HG03025 (cell line): Measurements from ENCODE around the gene DHX34.

Experiments used
- ATAC-seq: cut with Tn5 transposase; IDR thresholded peaks from one replicate; pipeline ENCODE4 v1.9.1; 2021; ENCODE audit warnings: mild to moderate bottlenecking, moderate library complexity; ENCODE audit not compliant: unreplicated experiment, low FRiP score

Gene DHX34

GRCh38 chr19:47413941-47414340 is 64.8 kb downstream of the DHX34 start:
- no peak for ATAC-seq

- no peak for ATAC-seq
Observed at GRCh38 chr19:47414469-47414868, 65.4 kb downstream of the DHX34 start.

- ATAC-seq: no peak
Observed at GRCh38 chr19:47415953-47416642, 67.0 kb downstream of the DHX34 start.

GRCh38 chr19:47416643-47416985 is 67.5 kb downstream of the DHX34 start:
- ATAC-seq: no peak

DNA sequence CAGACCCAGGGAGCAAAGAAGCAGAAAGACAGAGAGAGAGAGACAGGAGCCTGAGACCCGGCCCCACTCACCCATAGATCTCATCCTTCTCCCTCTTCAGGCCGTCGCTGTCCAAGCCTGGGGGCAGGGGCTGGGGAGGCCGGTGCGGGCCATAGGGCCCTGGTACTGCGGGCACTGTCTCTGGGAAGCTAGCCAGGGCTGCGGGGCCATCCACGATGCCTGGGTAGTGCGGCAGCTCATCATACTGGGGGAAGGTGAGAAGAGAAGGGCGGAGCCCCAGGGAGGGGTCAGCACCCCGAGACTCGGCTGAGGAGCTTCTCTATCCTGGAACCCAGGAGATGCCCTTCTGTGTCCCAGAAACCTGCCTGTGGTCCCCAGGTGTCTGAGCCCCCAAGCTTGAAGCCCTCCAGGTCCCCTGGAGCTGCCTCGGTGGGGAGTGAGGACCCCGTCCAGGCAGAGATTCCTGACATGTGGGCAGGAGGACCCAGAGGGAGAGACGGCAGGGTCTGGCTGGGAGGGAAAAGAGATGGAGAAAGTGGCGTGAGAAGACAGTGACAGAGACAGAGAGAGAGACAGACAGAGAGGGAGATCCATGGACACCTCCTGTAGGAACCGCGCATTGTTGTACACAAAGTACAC is 68.1 kb downstream of the DHX34 start:
- ATAC-seq: no peak

DNA sequence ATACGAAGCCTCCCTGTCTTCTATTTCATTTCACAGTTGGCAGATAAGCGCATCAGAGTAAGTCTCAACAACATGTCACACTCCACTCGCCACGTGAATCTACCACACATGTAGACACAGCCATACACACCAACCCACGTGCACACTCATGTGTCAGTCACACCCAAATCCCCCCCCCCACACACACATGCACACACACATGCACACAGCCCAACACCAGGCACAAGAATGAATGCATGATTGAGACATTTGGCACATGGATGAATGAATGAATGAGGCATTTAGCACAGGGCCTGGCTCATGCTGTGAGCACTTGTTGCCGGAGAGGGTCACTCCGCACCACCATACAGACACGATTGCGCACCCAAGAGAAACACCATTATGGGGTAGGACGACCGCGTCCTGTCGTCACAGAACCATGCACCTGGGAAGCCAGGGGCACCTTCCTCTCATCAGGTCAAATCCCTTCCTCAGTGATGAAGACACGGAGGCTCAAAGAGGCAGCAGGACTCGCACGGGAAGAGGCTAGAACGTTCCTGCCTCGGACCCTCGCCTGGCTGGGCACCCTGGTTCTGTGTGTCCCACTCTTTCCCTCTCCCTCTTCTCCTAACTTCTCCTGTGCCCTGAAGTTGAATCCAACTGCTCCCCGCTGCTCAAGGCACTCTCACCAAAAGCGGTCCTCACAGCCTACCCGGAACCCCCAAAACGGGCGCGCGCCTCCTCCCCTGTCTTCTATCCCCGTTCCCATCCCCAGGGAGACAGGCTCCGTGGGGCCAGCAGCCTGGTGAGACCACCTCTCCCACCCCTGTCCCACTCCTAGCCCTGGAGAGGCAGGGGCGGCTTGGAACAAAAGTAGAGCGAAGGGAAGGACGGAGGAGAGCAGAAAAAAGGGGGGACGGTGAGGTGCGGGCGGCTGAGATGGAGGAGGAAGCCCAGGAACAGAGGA is 68.9 kb downstream of the DHX34 start:
- no peak for ATAC-seq

DNA sequence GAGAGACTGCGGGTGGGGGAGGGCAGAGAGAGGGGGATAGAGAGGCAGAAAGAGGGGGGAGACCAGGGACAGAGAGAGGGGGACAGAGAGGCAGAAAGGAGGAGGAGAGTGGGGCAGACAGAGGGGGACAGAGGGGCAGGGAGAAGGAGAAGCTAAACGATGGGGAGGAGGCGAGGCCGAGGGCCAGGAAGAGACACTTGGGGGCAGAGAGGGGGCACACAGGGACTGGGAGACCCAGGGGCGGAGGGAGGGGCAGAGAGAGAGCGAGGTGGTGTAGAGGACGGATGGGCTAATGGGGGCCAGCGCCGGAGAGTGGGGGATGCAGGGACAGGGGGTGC is 69.5 kb downstream of the DHX34 start:
- ATAC-seq: no peak

DNA sequence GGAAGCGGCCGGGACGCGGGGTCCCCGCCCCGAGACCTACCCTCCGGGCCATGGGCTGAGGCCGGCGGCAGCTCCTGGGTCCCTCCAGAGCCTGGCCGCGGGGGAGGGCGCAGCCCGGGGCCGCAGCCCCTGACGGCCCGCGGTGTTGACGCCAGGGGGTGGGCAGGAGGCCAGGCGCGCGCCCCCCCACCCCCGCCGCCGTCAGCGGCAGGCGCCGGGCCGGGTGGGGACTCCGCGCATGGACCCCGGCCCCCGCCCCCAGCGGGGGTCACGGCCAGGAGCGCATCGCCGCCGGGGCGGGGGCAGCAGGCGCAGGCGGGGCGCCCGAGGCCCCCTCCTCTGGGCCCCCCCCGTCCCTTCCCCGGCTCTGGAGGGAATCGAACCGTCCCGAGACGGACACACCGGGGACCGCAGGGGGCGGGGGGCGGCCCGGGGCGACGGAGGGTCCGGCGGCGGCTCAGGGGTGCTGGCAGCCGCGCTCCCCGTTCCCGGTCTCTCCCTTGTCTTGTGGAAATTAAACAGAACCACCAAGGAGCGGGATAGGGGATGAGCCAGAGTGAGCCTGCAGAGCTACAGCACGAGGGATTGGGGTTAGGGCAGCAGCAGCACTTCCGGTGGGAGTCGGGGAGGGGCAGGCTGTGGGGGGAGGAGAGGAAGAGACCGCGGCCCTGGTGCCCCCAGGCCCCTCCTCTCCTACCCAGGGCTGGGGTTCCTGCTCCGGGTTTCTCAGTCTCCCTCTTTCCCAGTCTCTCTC is 70.1 kb downstream of the DHX34 start, which contains the start of gene MEIS3:
MEIS3 (minus strand) TSS at position 498 of the 754 bp plus-strand sequence; CDS start at position 52, 446 bp downstream.
- ATAC-seq: no peak

DNA sequence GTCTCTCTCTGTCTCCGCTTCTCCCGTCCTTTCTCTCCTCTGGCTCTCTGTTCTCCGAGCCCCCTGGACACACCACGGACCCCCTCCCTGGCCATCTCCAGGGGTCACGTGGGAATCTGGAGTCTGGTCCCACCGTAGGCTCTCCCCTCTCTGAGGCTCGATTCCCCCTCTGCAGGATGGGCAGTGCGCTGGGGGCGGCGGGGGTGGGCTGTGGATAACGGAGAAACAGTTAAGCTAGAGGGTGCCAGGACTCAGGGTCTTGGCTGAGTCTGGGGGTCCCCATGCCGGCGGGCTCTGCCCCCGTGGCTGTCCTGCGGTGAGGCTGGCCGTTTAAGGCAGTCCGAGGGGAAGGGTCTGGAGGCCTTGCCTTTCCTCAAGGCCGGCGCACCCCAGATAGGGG is 70.7 kb downstream of the DHX34 start:
- no peak for ATAC-seq

- ATAC-seq: no peak
Observed at GRCh38 chr19:47421244-47421786, 72.2 kb downstream of the DHX34 start.

DNA sequence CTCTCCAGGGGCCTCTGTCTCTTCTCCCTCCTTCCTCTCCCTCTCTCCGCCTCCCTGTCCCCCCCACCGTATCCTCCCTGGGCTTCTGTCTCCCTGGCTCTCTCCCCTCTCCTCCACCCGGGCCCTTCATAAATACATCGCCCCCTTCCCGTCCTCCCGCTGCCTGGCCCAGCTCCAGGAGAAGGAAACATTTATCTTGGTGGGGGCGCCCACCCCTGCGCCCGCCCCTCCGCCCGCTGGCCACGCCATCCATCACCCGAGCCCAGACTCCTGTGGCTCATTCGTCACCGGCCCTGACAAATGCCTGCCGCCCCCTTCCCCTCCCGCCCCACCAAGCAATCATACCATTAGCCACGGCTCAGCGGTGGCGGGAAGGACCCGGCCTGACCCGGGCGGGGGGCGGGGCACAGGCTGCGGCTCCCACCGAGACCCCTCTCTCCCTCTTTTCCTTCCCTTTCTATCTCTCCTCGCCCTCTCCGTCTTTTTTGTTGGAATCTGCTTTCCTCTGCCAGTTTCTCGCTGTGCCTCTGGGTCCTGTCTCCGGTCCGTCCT is 72.8 kb downstream of the DHX34 start:
- ATAC-seq: no peak

- ATAC-seq: no peak
Observed at GRCh38 chr19:47422417-47423163, 73.5 kb downstream of the DHX34 start.

GRCh38 chr19:47423203-47423882 is 74.2 kb downstream of the DHX34 start:
- no peak for ATAC-seq

- no peak for ATAC-seq
Observed at GRCh38 chr19:47427241-47428176, 78.4 kb downstream of the DHX34 start.

DNA sequence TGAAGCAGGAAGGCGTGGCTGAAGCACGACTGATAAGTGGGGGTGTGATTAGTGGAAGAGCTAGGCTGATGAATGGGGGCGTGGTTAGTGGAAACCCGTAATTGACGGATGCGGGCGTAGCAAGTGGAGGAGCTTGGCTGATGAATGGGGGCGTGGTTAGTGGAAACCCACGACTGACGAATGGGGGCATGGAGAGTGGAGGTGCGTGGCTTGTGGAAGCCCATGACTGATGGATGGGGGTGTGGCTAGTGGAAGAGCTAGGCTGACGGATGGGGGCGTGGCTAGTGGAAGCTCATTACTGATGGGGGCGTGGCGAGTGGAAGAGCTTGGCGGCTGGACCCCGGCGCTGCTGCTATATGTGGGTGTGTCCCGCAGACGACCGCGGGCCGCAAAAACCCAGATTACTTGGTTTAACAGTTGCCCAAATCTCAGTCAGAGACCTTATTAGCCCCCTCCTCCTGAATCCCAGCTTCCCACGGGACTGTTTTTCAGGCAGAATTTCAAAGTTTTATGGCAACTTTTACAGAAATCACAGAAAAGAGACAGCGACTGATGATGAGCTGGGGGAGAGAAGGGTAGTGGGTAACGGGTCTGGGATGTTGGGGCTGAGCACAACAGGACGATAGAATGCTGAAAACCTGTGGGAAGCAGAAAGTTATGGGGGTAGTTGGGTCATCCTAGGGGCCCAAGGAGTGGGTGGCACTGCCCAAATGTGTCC is 79.2 kb downstream of the DHX34 start:
- no peak for ATAC-seq

GRCh38 chr19:47429140-47429793 is 80.2 kb downstream of the DHX34 start:
- no peak for ATAC-seq
